GM12872 (cell line): ENCODE data around the gene ZNF276.

Experiments used
- TF ChIP-seq, protein P1 (sequence below): IDR thresholded peaks from 3 replicates; pipeline ENCODE4 v1.5.1; 2011; ENCODE audit warnings: low read depth, mild to moderate bottlenecking, low read length, moderate library complexity; ENCODE audit not compliant: insufficient read depth

Gene ZNF276

DNA sequence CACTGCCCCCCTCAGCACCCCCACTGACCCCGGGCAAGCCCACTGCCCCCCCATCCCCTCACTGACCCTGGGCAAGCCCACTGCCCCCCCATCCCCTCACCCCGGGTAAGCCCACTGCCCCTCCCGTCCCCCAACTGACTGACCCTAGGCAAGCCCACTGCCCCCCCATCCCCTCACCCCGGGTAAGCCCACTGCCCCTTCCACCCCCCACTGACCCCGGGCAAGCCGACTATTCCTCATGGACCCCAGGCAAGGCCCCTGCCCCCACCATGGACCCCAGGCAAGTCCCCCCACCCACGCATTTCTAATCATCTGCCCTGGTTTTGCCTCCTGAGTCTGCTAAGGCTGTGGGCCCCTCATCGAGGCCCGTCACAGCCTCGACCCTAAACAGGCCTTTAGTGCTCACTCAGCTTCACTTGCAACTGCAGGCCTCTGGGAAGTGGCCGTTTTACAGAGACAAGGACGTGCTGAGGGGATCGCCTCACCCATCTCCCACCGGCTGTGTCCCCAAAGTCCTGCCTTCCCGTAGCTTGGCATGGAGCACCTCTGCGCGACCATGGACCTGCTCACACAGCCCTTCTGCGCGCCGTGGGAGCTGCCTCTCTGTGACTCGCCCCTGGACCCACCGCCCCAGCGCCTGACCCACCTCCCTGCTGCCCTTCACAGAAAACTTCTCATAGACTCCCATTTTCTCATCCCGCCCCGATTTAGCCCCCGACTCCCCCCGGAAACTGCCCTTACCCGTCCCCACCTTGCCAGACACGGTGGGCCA lies 4.2 kb upstream of the ZNF276 start:
- TF ChIP-seq, protein P1, sequence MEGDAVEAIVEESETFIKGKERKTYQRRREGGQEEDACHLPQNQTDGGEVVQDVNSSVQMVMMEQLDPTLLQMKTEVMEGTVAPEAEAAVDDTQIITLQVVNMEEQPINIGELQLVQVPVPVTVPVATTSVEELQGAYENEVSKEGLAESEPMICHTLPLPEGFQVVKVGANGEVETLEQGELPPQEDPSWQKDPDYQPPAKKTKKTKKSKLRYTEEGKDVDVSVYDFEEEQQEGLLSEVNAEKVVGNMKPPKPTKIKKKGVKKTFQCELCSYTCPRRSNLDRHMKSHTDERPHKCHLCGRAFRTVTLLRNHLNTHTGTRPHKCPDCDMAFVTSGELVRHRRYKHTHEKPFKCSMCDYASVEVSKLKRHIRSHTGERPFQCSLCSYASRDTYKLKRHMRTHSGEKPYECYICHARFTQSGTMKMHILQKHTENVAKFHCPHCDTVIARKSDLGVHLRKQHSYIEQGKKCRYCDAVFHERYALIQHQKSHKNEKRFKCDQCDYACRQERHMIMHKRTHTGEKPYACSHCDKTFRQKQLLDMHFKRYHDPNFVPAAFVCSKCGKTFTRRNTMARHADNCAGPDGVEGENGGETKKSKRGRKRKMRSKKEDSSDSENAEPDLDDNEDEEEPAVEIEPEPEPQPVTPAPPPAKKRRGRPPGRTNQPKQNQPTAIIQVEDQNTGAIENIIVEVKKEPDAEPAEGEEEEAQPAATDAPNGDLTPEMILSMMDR: no peak

DNA sequence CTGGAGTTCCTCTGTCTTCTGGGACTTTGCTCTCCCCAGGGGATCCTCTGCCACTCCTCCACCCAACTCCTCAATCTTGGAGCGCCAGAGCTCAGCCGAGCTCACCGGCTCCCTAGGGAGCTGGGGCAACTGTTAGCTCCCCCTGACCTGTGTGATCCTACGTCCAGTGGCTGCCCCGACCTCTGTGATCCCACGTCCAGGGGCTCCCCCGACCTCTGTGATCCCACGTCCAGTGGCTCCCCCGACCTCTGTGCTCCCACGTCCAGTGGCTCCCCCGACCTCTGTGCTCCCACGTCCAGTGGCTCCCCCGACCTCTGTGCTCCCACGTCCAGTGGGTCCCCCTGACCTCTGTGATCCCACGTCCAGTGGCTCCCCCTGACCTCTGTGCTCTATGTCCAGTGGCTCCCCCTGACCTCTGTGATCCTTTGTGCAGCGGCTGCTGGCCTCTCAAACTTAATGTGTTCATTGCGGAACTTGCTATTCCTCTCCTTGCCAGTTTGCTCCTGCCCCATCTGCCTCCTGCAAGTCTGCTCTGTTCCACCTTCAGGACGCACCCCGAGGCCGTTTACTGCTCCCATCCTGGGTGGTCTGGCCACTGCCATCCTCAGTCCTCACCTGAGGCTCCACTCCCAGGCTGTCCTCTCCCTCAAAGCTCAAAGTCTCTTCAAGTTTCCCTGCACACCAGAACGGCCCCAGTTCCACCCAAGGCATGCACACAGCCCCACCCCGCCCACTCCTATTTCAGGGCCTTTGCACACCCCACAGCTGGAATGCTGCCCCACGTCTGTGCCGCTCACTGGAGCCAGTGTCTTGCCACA lies 3.4 kb upstream of the ZNF276 start:
- TF ChIP-seq, protein P1: no peak

DNA sequence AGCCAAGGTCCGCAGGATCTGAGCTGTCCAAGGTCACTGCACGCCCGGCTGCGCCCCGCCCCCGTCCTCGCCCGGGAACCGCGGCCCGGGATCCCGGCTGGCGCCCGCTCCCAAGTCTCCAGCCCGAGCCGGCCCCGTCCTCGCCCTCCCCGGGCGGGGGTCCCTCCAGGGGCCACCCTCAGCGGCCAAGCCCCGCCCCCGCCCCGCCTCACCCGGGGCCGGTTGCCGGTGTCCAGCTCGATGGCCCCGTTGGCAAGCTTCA lies 855 bp upstream of the ZNF276 start:
- TF ChIP-seq, protein P1: no peak

DNA sequence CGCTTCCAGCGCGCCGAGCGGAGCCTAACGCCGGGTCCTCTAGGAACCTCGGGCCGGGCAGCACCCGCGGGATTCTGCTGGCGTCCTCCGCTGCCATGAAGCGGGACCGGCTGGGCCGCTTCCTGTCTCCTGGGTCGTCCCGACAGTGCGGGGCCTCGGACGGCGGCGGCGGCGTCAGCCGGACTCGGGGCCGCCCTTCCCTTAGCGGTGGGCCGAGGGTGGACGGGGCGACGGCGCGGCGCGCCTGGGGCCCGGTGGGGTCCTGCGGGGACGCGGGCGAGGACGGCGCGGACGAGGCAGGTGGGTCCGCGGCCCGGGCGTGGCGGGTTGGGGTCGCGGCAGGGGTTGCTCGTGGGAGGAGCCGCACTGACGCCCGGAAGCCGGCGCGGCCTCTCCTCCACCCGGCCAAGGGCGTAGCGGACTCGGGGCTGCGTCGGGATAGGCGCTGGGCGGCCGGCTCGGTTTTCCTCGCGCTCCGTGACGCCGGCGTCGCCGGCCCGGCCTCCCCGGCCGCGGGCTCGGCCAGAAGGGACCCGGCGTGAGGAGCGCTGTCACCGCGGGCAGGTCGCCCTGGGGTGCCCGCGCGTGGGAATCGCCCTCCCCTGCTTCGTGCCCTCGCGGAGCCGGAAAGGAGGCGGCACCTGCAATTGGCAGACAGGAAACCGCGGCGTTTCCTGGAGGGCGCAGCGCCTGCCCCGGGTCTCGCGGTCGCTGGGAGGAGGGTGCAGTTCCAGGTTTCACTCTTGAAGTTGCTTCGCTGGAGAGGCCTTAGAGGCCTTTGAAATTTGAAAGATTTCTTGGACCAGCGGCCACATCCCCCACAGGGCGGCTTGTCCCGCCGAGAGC lies 432 bp downstream of the ZNF276 start:
- TF ChIP-seq, protein P1: no peak

DNA sequence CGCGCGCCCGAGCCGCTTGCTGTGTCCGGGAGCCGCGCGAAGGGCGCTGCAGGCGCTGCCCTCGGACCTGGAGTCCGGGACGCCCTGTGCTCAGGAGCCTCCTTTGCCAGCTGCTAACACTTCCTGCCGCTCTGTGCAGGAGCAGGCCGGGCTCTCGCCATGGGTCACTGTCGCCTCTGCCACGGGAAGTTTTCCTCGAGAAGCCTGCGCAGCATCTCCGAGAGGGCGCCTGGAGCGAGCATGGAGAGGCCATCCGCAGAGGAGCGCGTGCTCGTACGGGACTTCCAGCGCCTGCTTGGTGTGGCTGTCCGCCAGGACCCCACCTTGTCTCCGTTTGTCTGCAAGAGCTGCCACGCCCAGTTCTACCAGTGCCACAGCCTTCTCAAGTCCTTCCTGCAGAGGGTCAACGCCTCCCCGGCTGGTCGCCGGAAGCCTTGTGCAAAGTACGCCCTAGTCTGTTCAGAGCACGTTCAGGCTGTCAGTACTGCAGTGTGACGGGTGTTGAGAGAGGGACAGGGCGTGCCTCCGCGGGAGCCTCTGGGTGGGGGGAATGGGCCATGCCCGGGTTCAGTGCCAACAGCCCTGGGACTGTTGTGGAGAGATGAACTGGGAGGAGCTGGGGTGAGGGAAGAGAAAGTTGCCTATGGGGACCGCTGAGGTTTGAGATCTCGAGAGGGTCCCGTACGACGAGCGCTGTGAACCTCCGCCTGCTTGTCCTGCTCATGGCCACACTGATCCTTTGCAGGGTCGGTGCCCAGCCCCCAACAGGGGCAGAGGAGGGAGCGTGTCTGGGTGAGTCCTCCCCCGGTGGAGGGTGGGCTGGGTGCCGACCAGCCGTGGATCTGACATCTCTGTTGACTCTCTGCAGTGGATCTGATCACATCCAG lies 1.3 kb downstream of the ZNF276 start:
- TF ChIP-seq, protein P1: no peak

DNA sequence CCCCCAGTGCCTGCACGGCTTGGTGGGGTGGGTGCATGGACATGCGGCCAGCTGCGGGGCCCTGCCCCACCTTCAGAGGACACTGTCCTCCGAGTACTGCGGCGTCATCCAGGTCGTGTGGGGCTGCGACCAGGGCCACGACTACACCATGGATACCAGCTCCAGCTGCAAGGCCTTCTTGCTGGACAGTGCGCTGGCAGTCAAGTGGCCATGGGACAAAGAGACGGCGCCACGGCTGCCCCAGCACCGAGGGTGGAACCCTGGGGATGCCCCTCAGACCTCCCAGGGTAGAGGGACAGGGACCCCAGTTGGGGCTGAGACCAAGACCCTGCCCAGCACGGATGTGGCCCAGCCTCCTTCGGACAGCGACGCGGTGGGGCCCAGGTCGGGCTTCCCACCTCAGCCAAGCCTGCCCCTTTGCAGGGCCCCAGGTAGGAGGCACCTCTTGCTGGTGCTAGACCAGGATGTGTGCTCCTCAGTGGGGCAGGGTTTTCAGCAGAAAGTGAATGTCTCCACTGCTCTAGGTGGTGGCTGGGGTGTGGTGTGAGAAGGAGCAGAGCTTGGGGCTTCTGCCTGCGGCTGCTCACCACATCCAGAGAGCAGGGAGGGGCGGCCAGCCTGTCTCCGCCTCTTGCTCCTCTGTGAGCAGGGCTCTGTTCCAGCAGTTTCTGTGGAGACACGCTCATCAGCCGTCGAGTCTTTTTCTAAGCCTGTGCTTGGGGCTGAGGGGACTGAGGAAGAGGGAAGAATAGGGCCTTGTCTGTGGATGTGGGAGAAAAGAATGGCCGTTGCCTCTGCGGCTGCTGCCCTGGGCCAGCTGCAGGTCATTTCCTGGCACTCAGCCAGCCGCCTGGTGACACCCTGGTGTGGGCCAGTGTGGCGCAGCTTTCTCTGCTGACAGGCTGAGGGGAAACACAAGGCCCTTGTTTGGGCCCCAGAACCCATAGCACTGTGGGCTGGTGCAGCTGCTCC lies 2.2 kb downstream of the ZNF276 start:
- TF ChIP-seq, protein P1: no peak
